GM23338 (cell line): ENCODE data around the gene DAND5. TPM values are rescaled to one million over a fixed set of nuclear protein-coding genes. Genes with fewer than 3 reads are reported as not detected.

Experiments used
- microRNA-seq: library from miRNA; unstranded; fragments of <30 nt; microRNA quantifications from one replicate; pipeline ENCODE4, GENCODE V29; 2017
- polyA plus RNA-seq: library from polyadenylated mRNA; unstranded; fragments of >200 nt; fragmentation: Nextera tagmentation; extraction: Ambion mirVana; gene quantifications from 2 replicates; pipeline ENCODE4 v1.2.1, GENCODE V29; 2016
- small RNA-seq: library from RNA; depleted of rRNA; stranded (forward); fragments of <200 nt; gene quantifications from one replicate; pipeline ENCODE3, GENCODE V24; 2014; ENCODE audit warnings: low replicate concordance
- total RNA-seq: library from RNA; depleted of rRNA; stranded (reverse); fragments of >200 nt; shearing (Covaris generic); gene quantifications from 2 replicates; pipeline ENCODE4 v1.2.3, GENCODE V29; 2014; rRNA removed

DAND5 gene
- total and polyA plus RNA-seq, 2 experiments from 2014 or later: 0.18 to 0.28 TPM

Small RNA genes lying within 50 kb of the gene (microRNA-seq; reads per million reads assigned to microRNA genes)
- not detected for gene MIR5695
- not detected for gene MIR6515

Small RNA genes lying within 50 kb of the gene (small RNA-seq; reads per million reads assigned to genes)
- gene MIR5695 (not detected), gene MIR6515 (0.32 reads per million, percentile 16 among the genes with 10 or more reads in this experiment)

Other genes with a start within 250 kb of the DAND5 start
- 83.0 and 85.9 TPM in 2 replicates for gene TNPO2, start 245.6 kb upstream of the DAND5 start, total RNA-seq
- gene TNPO2, start 245.6 kb upstream of the DAND5 start, polyA plus RNA-seq: 35.8 and 37.1 TPM in 2 replicates
- 170 and 171 TPM in 2 replicates for gene TRIR, start 234.9 kb upstream of the DAND5 start, total RNA-seq
- gene TRIR, start 234.9 kb upstream of the DAND5 start, polyA plus RNA-seq: 254 and 257 TPM in 2 replicates
- 75.3 and 109 TPM in 2 replicates for gene GET3, start 232.1 kb upstream of the DAND5 start, total RNA-seq
- gene GET3, start 232.1 kb upstream of the DAND5 start, polyA plus RNA-seq: 89.5 and 90.4 TPM in 2 replicates
- gene BEST2, start 217.8 kb upstream of the DAND5 start, total RNA-seq: 7.5 and 10.4 TPM in 2 replicates
- gene BEST2, start 217.8 kb upstream of the DAND5 start, polyA plus RNA-seq: 1.2 and 1.3 TPM in 2 replicates
- 85.3 and 86.4 TPM in 2 replicates for gene HOOK2, start 194.0 kb upstream of the DAND5 start, total RNA-seq
- gene HOOK2, start 194.0 kb upstream of the DAND5 start, polyA plus RNA-seq: 46.9 and 56.9 TPM in 2 replicates
- 16.0 and 20.2 TPM in 2 replicates for gene JUNB, start 178.1 kb upstream of the DAND5 start, total RNA-seq
- gene JUNB, start 178.1 kb upstream of the DAND5 start, polyA plus RNA-seq: 7.7 and 7.8 TPM in 2 replicates
- gene PRDX2, start 167.8 kb upstream of the DAND5 start, total RNA-seq: 465 and 486 TPM in 2 replicates
- 314 and 346 TPM in 2 replicates for gene PRDX2, start 167.8 kb upstream of the DAND5 start, polyA plus RNA-seq
- gene THSD8, start 167.5 kb upstream of the DAND5 start, total RNA-seq: 0.38 TPM in 1 of 2 replicates, not detected in the other
- 38.5 and 42.2 TPM in 2 replicates for gene THSD8, start 167.5 kb upstream of the DAND5 start, polyA plus RNA-seq
- gene RNASEH2A, start 163.0 kb upstream of the DAND5 start, total RNA-seq: 62.6 and 68.2 TPM in 2 replicates
- 39.4 and 40.5 TPM in 2 replicates for gene RNASEH2A, start 163.0 kb upstream of the DAND5 start, polyA plus RNA-seq
- 3.3 and 4.1 TPM in 2 replicates for gene RTBDN, start 135.0 kb upstream of the DAND5 start, total RNA-seq
- gene RTBDN, start 135.0 kb upstream of the DAND5 start, polyA plus RNA-seq: 4.4 and 4.6 TPM in 2 replicates
- gene MAST1, start 131.1 kb upstream of the DAND5 start, total RNA-seq: 13.4 and 19.9 TPM in 2 replicates
- gene MAST1, start 131.1 kb upstream of the DAND5 start, polyA plus RNA-seq: 8.9 and 13.9 TPM in 2 replicates
- 27.3 and 35.0 TPM in 2 replicates for gene DNASE2, start 88.1 kb upstream of the DAND5 start, total RNA-seq
- gene DNASE2, start 88.1 kb upstream of the DAND5 start, polyA plus RNA-seq: 15.9 and 17.4 TPM in 2 replicates
- gene KLF1, start 82.4 kb upstream of the DAND5 start, total RNA-seq: 1.1 and 1.4 TPM in 2 replicates
- gene KLF1, start 82.4 kb upstream of the DAND5 start, polyA plus RNA-seq: 0.74 and 0.80 TPM in 2 replicates
- gene GCDH, start 78.4 kb upstream of the DAND5 start, total RNA-seq: 73.3 and 99.8 TPM in 2 replicates
- 51.5 and 54.1 TPM in 2 replicates for gene GCDH, start 78.4 kb upstream of the DAND5 start, polyA plus RNA-seq
- gene SYCE2, start 50.3 kb upstream of the DAND5 start, total RNA-seq: 0.62 and 0.63 TPM in 2 replicates
- 1.9 and 2.9 TPM in 2 replicates for gene SYCE2, start 50.3 kb upstream of the DAND5 start, polyA plus RNA-seq
- 74.7 and 83.5 TPM in 2 replicates for gene FARSA, start 35.9 kb upstream of the DAND5 start, total RNA-seq
- 86.4 and 86.5 TPM in 2 replicates for gene FARSA, start 35.9 kb upstream of the DAND5 start, polyA plus RNA-seq
- gene CALR, start 31.0 kb upstream of the DAND5 start, total RNA-seq: 724 and 760 TPM in 2 replicates
- 1,131 and 1,182 TPM in 2 replicates for gene CALR, start 31.0 kb upstream of the DAND5 start, polyA plus RNA-seq
- 67.0 and 69.7 TPM in 2 replicates for gene RAD23A, start 23.7 kb upstream of the DAND5 start, total RNA-seq
- gene RAD23A, start 23.7 kb upstream of the DAND5 start, polyA plus RNA-seq: 121 and 127 TPM in 2 replicates
- 46.5 and 63.9 TPM in 2 replicates for gene GADD45GIP1, start 12.4 kb upstream of the DAND5 start, total RNA-seq
- gene GADD45GIP1, start 12.4 kb upstream of the DAND5 start, polyA plus RNA-seq: 255 and 290 TPM in 2 replicates
- 0.14 and 1.2 TPM in 2 replicates for gene NFIX, start 25.9 kb downstream of the DAND5 start, total RNA-seq
- gene NFIX, start 25.9 kb downstream of the DAND5 start, polyA plus RNA-seq: 0.06 and 0.31 TPM in 2 replicates
- gene LYL1, start 133.3 kb downstream of the DAND5 start, total RNA-seq: 0.47 and 2.2 TPM in 2 replicates
- 0.77 and 1.2 TPM in 2 replicates for gene LYL1, start 133.3 kb downstream of the DAND5 start, polyA plus RNA-seq
- 76.4 and 88.6 TPM in 2 replicates for gene TRMT1, start 147.2 kb downstream of the DAND5 start, total RNA-seq
- 90.1 and 92.6 TPM in 2 replicates for gene TRMT1, start 147.2 kb downstream of the DAND5 start, polyA plus RNA-seq
- 203 and 260 TPM in 2 replicates for gene NACC1, start 148.7 kb downstream of the DAND5 start, total RNA-seq
- 12.4 and 16.1 TPM in 2 replicates for gene NACC1, start 148.7 kb downstream of the DAND5 start, polyA plus RNA-seq
- gene STX10, start 180.8 kb downstream of the DAND5 start, total RNA-seq: 55.9 and 58.3 TPM in 2 replicates
- 42.8 and 44.0 TPM in 2 replicates for gene STX10, start 180.8 kb downstream of the DAND5 start, polyA plus RNA-seq
- 99.1 and 124 TPM in 2 replicates for gene IER2, start 180.8 kb downstream of the DAND5 start, total RNA-seq
- gene IER2, start 180.8 kb downstream of the DAND5 start, polyA plus RNA-seq: 191 and 200 TPM in 2 replicates